Hepatocyte (in vitro differentiated cells): ENCODE measurements around the gene CD93. TPM values are rescaled to one million over a fixed set of nuclear protein-coding genes. Genes with fewer than 3 reads are reported as not detected.

Source experiments
- DNase-seq: peaks from one replicate; pipeline ENCODE4 v3.0.0-alpha.2; 2016; ENCODE audit warnings: low spot score
- H2AFZ ChIP-seq: fragments of 200-600 bp; sonication (generic); 2 replicates; pipeline ENCODE4 v1.6.0; 2016; ENCODE audit warnings: antibody characterized with exemption, mild to moderate bottlenecking
- H3K27ac ChIP-seq: fragments of 200-600 bp; sonication (generic); 2 replicates; pipeline ENCODE4 v1.5.1; 2016; ENCODE audit warnings: mild to moderate bottlenecking
- H3K27me3 ChIP-seq: fragments of 200-600 bp; sonication (generic); 2 replicates; pipeline ENCODE4 v1.6.1; 2016
- H3K36me3 ChIP-seq: fragments of 200-600 bp; sonication (generic); replicated peaks from 2 replicates; pipeline ENCODE4 v1.5.1; 2016; ENCODE audit warnings: low read depth; ENCODE audit not compliant: insufficient read depth
- H3K4me1 ChIP-seq: fragments of 200-600 bp; sonication (generic); 2 replicates; pipeline ENCODE4 v1.5.1; 2016; ENCODE audit warnings: mild to moderate bottlenecking, moderate library complexity; ENCODE audit not compliant: insufficient read depth
- H3K4me2 ChIP-seq: fragments of 200-600 bp; sonication (generic); 2 replicates; pipeline ENCODE4 v1.6.0; 2016
- H3K4me3 ChIP-seq: fragments of 200-600 bp; sonication (generic); 2 replicates; pipeline ENCODE4 v1.5.1; 2016; ENCODE audit warnings: mild to moderate bottlenecking
- H3K79me2 ChIP-seq: fragments of 200-600 bp; sonication (generic); 2 replicates; pipeline ENCODE4 v1.6.0; 2017; ENCODE audit warnings: mild to moderate bottlenecking
- H3K9me2 ChIP-seq: fragments of 200-600 bp; sonication (generic); replicated peaks from 2 replicates; pipeline ENCODE4 v1.6.0; 2017; ENCODE audit warnings: mild to moderate bottlenecking; ENCODE audit not compliant: insufficient read depth
- H3K9me3 ChIP-seq: fragments of 200-600 bp; sonication (generic); 2 replicates; pipeline ENCODE4 v1.5.1; 2016; ENCODE audit warnings: low read depth, mild to moderate bottlenecking
- H4K20me1 ChIP-seq: fragments of 200-600 bp; sonication (generic); 2 replicates; pipeline ENCODE4 v1.6.0; 2016; ENCODE audit warnings: mild to moderate bottlenecking; ENCODE audit not compliant: insufficient read depth, poor library complexity, severe bottlenecking
- EZH2 ChIP-seq: fragments of 200-600 bp; sonication (generic); IDR thresholded peaks from 2 replicates; pipeline ENCODE4 v1.6.1; 2016; ENCODE audit warnings: antibody characterized with exemption, mild to moderate bottlenecking, borderline replicate concordance
- EZH2phosphoT487 ChIP-seq: fragments of 200-600 bp; sonication (generic); IDR thresholded peaks from one replicate; pipeline ENCODE4 v1.6.1; 2018; ENCODE audit warnings: antibody characterized with exemption, mild to moderate bottlenecking, low read depth, moderate library complexity; ENCODE audit not compliant: unreplicated experiment, severe bottlenecking
- WGBS: methylation state at CpG from one replicate; pipeline ENCODE4 v1.1.6; 2016; ENCODE audit warnings: low lambda C conversion rate; ENCODE audit errors: missing lambda C conversion rate; 5-methylcytosine and 5-hydroxymethylcytosine counted together
- polyA plus RNA-seq: library from polyadenylated mRNA; unstranded; fragments of >200 nt; fragmentation: Nextera tagmentation; extraction: Ambion mirVana; gene quantifications from 2 replicates; pipeline ENCODE4 v1.2.1, GENCODE V29; 2016
- total RNA-seq: library from RNA; depleted of rRNA; stranded (reverse); fragments of >200 nt; gene quantifications from 2 replicates; pipeline ENCODE4 v1.2.3, GENCODE V29; 2014
- TF ChIP-seq, protein P1 (sequence below): fragments of 200-600 bp; sonication (generic); IDR thresholded peaks from 2 replicates; pipeline ENCODE4 v1.5.1; 2016; ENCODE audit warnings: antibody characterized with exemption, mild to moderate bottlenecking; ENCODE audit not compliant: poor library complexity

The CD93 gene
- total and polyA plus RNA-seq, 2 experiments from 2014 or later: 0.07 to 2.1 TPM

DNA sequence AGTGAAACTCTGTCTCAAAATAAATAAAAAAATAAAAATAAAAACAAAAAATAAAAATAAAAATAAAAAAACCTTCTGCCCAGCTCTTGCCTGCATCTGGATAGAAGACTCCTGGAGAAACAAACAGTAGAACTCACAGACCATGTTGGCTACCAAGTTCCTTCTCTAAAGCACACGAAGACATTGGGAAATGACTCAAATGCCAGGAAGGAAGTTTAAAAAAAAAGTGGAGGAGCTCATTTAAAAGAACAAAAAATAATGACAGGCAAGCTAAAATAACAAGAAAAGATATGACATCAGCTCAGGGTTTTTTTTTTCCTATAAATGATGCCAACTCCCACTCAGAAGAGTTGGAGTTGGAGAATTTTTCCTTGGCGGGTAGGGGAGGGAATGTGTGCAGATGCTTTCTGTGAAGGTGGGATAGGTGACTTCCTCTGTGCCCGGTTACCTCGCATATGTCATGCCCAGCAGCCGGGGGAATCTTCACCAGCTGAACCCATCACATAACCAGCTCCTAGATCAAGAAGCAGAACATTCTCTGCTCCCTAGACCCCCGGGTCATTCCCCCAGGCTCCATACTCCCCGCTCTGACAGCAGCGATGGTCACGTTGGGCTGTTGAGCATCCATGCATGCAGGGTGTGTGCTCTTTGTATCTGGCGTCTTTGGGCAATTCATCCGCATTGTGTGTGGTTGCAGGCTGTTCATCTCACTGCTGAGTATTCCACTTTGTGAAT lies 17.3 kb upstream of the CD93 start:
- TF ChIP-seq EZH2phosphoT487 (no peak), EZH2 (no peak)
- TF ChIP-seq, protein P1, sequence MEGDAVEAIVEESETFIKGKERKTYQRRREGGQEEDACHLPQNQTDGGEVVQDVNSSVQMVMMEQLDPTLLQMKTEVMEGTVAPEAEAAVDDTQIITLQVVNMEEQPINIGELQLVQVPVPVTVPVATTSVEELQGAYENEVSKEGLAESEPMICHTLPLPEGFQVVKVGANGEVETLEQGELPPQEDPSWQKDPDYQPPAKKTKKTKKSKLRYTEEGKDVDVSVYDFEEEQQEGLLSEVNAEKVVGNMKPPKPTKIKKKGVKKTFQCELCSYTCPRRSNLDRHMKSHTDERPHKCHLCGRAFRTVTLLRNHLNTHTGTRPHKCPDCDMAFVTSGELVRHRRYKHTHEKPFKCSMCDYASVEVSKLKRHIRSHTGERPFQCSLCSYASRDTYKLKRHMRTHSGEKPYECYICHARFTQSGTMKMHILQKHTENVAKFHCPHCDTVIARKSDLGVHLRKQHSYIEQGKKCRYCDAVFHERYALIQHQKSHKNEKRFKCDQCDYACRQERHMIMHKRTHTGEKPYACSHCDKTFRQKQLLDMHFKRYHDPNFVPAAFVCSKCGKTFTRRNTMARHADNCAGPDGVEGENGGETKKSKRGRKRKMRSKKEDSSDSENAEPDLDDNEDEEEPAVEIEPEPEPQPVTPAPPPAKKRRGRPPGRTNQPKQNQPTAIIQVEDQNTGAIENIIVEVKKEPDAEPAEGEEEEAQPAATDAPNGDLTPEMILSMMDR: no peak
- H3K9me2 ChIP-seq: no peaks in the 10 kb centered on the region
- WGBS: 96% methylated on average over 11 of the region's 11 CpGs
- H4K20me1 ChIP-seq: no peaks in the 10 kb centered on the region
- DNase-seq: no peak
- no peaks in the 10 kb centered on the region for H3K9me3 ChIP-seq
- H3K79me2 ChIP-seq: no peaks in the 10 kb centered on the region
- H3K4me2 ChIP-seq: no peak overlapping the region
- no peaks in the 10 kb centered on the region for H3K27me3 ChIP-seq
- no peak overlapping the region for H3K27ac ChIP-seq
- H2AFZ ChIP-seq: no peak overlapping the region
- peaks cover 14% of the 10 kb centered on the region for H3K4me1 ChIP-seq
- no peaks in the 10 kb centered on the region for H3K36me3 ChIP-seq
- H3K4me3 ChIP-seq: no peak overlapping the region

- H3K4me2 ChIP-seq: no peak overlapping the region
These were observed 15.7 kb upstream of the CD93 start for GRCh38 chr20:23101696-23102406.

DNA sequence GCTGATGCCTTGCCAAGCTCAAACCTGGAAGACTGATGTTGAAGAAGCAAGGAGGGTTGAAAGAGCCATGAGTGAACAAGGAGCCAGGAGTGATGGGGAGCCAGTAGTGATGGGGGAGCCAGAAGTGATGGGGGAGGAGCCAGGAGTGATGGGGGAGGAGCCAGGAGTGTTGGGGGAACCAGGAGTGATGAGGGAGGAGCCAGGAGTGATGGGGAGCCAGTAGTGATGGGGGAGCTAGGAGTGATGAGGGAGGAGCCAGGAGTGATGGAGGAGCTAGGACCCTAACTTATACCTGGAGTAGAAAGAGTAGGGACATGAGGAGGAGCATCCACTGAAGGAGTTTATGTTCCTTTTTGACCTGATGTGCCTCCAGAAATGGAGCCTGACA lies 14.6 kb upstream of the CD93 start:
- H3K9me3 ChIP-seq: no peaks in the 10 kb centered on the region
- no peaks in the 10 kb centered on the region for H3K27me3 ChIP-seq
- no peaks in the 10 kb centered on the region for H3K79me2 ChIP-seq
- DNase-seq: no peak
- H3K4me1 ChIP-seq: peaks cover 2% of the 10 kb centered on the region
- H3K36me3 ChIP-seq: no peaks in the 10 kb centered on the region
- H3K4me2 ChIP-seq: no peak overlapping the region
- no peak overlapping the region for H3K4me3 ChIP-seq
- no peak overlapping the region for H3K27ac ChIP-seq
- TF ChIP-seq EZH2phosphoT487 (no peak), EZH2 (no peak)
- TF ChIP-seq, protein P1: no peak
- H2AFZ ChIP-seq: no peak overlapping the region
- H3K9me2 ChIP-seq: no peaks in the 10 kb centered on the region
- no peaks in the 10 kb centered on the region for H4K20me1 ChIP-seq

More at GRCh38 chr20:23101696-23102406, 15.7 kb upstream of the CD93 start:
- H2AFZ ChIP-seq: no peak overlapping the region
- no peaks in the 10 kb centered on the region for H3K9me2 ChIP-seq
- no peaks in the 10 kb centered on the region for H3K79me2 ChIP-seq
- WGBS: 92% methylated on average over 5 of the region's 5 CpGs
- no peak for DNase-seq
- H3K36me3 ChIP-seq: no peaks in the 10 kb centered on the region
- H3K27me3 ChIP-seq: no peaks in the 10 kb centered on the region
- no peak overlapping the region for H3K27ac ChIP-seq
- peaks cover 14% of the 10 kb centered on the region for H3K4me1 ChIP-seq
- H3K9me3 ChIP-seq: no peaks in the 10 kb centered on the region
- no peak overlapping the region for H3K4me3 ChIP-seq
- H4K20me1 ChIP-seq: no peaks in the 10 kb centered on the region
- TF ChIP-seq EZH2phosphoT487: no peak
- no peak for TF ChIP-seq EZH2
- TF ChIP-seq, protein P1: no peak
